GM18868 (cell line): Measurements from ENCODE around the gene CLDN7.

ENCODE experiments used
- ATAC-seq: cut with Tn5 transposase; IDR thresholded peaks from one replicate; pipeline ENCODE4 v1.9.1; 2021; ENCODE audit warnings: mild to moderate bottlenecking, moderate library complexity; ENCODE audit not compliant: unreplicated experiment

The CLDN7 gene

DNA sequence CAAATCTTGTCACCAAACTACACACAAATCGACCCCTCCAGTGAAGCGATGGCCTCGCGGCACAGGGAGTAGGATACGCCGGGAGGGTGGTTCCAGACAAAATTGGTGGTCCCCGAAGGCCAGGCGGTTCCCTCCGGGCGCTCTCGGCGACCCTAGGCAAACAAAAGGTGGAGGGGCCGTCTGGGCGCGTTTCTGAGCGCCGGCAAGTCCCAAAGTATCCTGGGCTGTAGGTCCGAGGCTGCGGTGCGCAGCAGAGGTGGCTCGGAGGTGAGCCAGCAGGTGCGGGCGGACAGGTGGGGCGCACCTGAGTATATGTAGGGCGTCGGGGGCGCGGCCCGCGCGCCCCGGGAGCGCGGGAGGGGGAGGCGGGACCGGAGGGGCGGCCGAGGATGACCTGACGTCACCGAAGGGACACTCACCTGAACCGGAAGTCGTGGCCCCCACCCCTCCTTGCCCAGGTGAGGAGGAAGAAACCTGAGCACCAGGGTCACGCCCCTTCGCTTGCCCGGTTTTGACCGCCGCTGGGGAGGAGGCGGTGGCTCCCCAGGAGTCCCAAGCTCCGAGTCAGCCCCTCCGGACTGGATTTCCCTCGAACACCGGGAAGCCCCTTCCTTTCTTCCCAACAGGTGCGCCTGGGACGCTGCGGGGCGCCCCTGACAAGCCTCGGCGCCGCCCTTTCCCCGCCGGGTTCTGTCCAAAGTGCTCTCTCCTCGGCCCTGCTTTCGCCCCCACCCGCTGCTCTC lies at the start of gene CLDN7:
TSS of gene CLDN7 (minus strand) at position 287 of the 743 bp plus-strand sequence. CDS start 435 bp downstream, outside the sequence.
- no peak for ATAC-seq

DNA sequence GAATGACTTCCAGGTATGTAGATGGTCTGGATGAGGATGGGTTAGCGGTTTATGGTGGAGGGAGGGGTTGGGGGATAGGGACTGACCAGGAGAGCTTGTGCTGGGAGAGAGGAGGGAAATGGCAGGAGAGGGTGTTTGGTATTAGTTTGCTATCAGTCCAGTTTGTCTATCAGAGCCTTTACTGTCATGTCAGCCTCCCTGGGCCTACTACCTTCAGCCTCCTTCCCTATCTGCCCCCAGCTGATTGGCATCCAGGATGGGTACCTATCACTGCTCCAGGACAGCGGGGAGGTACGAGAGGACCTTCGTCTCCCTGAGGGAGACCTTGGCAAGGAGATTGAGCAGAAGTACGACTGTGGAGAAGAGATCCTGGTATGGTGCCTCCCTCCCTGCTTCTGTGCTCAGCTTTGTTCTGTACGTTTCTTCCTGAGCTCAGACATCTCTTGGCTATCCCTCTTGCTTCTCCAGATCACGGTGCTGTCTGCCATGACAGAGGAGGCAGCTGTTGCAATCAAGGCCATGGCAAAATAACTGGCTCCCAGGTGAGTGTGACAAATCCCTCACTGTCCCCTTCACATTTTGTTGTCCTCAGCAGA lies 48.9 kb upstream of the CLDN7 start:
- ATAC-seq: no peak

DNA sequence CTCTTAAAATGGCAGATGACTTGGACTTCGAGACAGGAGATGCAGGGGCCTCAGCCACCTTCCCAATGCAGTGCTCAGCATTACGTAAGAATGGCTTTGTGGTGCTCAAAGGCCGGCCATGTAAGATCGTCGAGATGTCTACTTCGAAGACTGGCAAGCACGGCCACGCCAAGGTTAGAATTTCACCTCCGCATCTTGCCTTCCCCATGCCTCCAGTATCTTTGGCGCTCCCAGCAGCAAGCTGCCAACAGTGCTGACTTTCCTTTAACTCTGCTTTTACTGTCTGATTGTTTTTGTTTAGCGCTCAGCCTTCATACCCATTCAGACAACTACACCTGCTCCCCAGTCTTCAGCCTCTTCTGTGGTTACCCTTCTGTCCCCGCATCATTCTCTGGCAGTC lies 47.4 kb upstream of the CLDN7 start:
- ATAC-seq: no peak

- ATAC-seq: no peak
These were observed 46.6 kb upstream of the CLDN7 start for GRCh38 chr17:7308625-7309433.

GRCh38 chr17:7307686-7308624 lies 45.7 kb upstream of the CLDN7 start:
- no peak for ATAC-seq

DNA sequence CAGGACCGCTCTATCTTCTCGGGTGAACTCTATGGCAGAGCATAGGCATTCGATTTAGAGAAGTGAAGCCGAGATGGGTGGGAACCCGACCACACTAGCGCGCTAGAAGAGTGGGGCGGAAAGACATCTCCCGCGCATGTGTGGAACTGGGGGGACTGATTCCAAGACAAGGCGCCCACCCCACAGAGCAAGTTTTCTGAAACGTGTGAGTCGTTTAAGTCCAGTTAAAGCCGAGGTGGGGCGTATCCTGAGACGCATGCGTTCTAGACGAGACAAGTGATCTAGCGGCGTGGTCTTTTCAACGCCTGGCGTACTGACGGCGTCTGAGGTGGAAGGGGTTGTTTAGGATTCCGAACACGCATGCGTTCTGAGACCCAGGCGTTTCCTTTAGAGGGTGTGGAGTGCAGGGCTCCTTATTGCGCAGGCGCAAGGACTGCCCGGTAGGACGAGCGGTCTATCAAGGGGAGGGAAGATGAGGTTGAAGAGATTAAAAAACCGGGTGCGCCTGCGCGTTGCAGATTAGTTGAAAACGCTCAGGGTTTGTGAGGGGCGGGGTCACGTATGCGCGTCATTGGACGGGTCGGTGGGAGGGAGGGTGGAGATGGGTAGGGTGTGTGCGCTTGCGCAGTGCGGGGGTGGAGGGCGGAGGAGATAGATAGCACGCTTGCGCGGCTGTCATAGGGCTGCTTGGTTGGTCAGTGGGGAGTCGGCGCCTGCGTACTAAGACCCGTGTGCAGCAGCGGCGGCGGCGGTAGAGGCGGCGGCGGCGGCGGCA lies 44.8 kb upstream of the CLDN7 start, which contains the start of gene EIF5A:
TSS of gene EIF5A (plus strand) at position 718 of the 775 bp plus-strand sequence. CDS start 2,008 bp downstream, outside the sequence.
- peak; percentile 72 for ATAC-seq

GRCh38 chr17:7304179-7304578 lies 41.9 kb upstream of the CLDN7 start:
- ATAC-seq: no peak

DNA sequence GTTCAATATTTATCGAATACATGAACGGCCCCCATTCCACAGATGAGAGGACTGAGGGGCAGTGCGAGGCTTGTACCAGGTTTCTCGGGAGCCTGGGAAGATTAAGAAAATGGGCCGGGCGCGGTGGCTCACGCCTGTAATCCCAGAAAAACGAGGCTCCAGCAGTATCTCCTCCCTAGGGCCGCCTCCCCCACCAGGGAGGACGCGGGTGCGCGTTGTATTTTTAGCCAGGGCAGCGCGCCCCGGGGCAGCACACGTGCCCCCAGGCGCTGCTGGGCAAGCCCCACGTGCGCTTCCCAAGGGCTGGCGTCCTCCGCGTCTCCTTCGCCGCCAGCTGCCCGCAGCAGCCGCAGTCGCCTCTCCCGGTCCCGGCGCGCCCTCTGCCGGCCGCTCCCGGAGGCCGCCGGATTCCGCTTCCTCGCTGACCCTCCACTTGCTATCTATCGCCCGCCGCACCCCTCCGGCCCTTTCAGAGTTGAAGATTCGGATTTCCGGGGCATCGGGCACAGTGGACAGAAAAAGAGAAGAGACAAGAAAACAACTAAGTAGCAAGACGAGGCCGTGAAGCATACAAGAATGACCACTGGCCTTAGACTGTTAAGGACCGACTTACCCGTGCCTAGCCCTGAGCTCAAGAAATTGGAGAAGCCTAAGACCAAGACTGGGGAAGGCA lies 34.0 kb upstream of the CLDN7 start:
- ATAC-seq: no peak

- no peak for ATAC-seq
These were observed 33.2 kb upstream of the CLDN7 start for GRCh38 chr17:7295230-7296180.

DNA sequence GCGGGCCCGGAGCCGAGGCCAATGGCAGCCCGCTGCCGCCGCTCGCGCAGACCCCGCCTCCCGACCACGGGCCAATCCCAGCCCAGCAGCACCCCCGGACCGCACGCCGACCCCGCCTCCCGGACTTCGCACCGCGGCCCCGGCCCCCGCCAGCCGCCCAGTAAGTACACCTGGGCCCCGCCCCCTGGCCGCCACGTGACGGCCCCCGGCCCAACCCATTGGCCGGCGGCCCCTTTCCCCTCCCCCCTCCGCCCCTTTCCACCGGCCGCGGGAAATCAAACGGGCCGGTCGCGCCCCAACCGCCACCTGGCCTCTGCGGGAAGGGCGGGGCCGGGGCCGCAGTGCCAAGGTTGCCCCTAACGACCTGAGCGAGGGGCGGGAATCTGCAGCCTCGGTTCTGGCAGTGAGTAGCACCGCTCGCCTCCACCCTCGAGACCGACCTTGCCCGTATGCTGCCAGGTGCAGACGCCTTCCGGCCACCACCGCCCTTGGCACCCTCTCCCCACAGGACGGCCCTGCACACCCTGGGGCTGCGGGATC lies 32.4 kb upstream of the CLDN7 start, which contains the start of gene YBX2:
TSS of gene YBX2 (minus strand) at position 26 of the 540 bp plus-strand sequence. CDS start 139 bp downstream, outside the sequence.
- no peak for ATAC-seq

DNA sequence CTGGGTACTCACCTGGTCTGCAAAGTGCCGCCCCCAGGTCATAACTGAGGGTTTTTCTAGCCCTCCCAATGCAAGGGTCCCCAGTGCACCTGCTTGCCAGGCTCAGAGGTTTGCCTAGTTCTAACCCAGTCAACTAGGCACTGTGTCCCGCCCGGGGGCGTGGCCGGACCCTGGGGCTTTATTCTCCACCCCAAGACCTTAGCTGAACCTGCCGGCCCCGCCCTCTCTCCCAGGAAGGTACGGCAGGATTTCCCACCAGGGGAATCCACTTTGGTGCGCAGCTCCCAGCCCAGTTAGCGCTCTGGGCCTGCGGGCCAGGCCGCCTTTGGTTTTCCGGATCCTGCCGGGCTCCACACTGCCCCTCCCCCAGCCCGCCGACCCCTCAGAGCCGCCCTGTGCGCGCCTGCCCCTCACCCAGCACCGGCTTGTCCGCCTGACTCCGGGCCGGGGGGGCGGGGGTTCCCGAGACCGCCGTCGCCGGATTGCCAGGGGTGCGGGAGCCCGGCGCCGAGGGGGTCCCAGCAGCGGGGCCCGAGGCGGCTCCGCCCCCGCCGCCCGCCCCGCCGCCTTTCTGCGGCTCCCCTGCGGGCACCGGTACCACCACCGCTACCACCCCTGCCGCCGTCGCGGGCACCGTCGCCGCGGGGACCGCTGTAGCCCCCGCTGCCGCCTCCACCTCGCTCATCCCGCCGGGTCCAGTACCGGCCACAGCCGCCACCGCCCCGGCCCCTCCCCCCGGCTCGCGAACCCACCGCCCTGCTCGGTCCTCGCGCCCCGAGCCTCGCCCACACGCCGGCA lies 31.7 kb upstream of the CLDN7 start:
- no peak for ATAC-seq

DNA sequence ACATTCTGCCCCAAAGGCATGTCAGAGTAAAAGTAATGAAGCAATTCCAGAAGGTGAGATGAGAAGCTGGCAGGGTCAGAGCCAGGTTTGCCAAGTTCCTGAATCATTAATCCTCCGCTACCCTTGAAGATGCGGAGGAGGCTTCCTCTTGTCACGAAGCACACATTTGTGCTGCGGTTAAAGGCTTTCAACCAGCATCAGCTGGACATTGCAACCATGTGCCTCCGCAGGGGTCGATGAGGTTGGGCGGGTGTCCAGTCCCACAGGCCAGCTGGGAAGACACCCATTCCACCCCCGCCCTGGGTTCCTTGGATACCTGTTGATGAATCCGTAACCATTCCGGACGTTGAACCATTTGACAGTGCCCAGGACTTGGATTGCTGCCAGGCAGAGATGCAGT lies 30.9 kb upstream of the CLDN7 start:
- no peak for ATAC-seq

DNA sequence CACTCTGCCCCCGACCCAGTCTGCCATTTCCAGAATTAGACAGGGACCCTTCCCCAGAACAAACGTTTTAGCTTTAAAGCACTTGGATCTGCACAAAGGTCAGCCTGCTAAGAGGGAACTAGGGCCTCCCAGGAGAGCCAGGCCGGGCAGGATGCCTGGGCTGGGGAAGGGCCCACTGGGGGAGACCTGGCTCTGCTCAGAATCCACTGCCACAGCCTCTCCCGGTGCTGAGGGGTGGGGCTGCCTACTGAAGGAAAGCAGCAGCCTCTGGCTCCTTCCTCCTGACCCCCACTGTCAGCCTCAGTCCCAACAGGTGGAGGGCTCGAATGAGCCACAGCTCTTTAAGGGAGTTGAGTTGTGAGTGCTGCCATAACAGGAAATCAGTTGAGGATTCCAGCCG lies 30.5 kb upstream of the CLDN7 start:
- ATAC-seq: no peak

DNA sequence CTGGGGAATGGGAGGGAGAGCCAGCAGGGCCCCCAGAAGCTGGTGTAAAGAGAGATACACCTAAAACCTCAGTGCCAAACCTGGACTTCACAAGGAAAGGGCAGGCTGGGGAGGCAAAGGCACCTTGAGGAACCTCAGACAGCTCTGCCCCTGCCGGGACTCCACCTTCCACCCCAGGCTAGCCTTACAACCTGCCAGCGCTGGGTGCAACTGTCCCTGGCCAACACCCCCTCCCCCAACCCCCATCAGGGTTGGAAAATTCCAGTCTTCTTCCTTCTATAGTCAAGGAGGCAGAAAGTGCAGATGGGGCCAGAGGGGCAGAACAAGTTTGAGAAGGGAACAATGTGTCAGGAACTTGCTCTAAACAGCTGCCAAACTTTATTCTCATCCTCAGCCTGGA lies 29.9 kb upstream of the CLDN7 start:
- ATAC-seq: no peak

DNA sequence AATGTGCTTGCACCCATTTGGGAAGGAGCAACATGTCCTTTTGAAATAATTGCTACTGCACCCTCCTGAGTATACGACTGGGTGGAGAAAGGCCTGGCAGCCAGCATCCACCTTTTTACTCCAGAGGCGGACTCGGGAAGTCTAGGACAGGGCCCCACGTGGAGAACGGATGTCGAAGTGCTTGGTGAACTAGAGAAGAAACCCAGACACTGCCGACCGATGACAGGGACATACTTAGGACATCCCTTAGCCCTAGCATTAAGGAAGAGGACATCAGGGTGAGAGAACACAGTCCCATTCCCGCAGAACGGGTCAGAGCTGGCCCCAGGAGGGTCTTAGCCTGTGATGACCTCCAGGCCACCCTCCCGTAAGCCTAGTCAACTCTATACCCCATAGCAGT lies 28.4 kb upstream of the CLDN7 start:
- ATAC-seq: no peak

GRCh38 chr17:7290166-7290565 lies 27.9 kb upstream of the CLDN7 start:
- no peak for ATAC-seq
